Natural killer cell (primary cell): ENCODE data around the gene GRXCR1. TPM values are rescaled to one million over a fixed set of nuclear protein-coding genes. Genes with fewer than 3 reads are reported as not detected.

Experiments used
- ATAC-seq, 3 donors: fragments of 150-1000 bp in 2 of 3; fragments of 200-7000 bp in 1 of 3; cut with Tn5 transposase; 1 replicate in 1 of 3; 2 replicates in 2 of 3; pipeline ENCODE4 v1.10.0; 2021; ENCODE audit warnings: mild to moderate bottlenecking in 2 of 3, moderate library complexity in 2 of 3
- DNase-seq, 2 donors: peaks; one replicate each; pipeline versions ENCODE4 v3.0.0 to v3.0.0-alpha.2; 2013 to 2021; ENCODE audit warnings: mixed read lengths in 1 of 2
- H3K27ac ChIP-seq: one replicate; pipeline ENCODE4 v1.5.1; 2013; ENCODE audit warnings: mild to moderate bottlenecking, low read length
- H3K27me3 ChIP-seq: one replicate; pipeline ENCODE4 v1.6.1; 2013; ENCODE audit warnings: low read length; ENCODE audit not compliant: control insufficient read depth, insufficient read depth
- H3K36me3 ChIP-seq: one replicate; pipeline ENCODE4 v1.6.1; 2013; ENCODE audit warnings: low read length; ENCODE audit not compliant: control insufficient read depth, insufficient read depth
- H3K4me1 ChIP-seq: one replicate; pipeline ENCODE4 v1.6.1; 2013; ENCODE audit warnings: low read length; ENCODE audit not compliant: control insufficient read depth, insufficient read depth
- H3K4me3 ChIP-seq: one replicate; pipeline ENCODE4 v1.5.1; 2013; ENCODE audit warnings: low read length
- H3K9me3 ChIP-seq: one replicate; pipeline ENCODE4 v1.6.1; 2013; ENCODE audit warnings: low read length; ENCODE audit not compliant: control insufficient read depth, insufficient read depth
- H3K27ac Mint-ChIP-seq, 2 donors: one replicate each; pipeline ENCODE4 v1.8.0; 2022; ENCODE audit warnings: mild to moderate bottlenecking in 2 of 2, mixed read lengths in 2 of 2, moderate library complexity in 1 of 2
- H3K27me3 Mint-ChIP-seq, 2 donors: one replicate each; pipeline ENCODE4 v1.8.0; 2022; ENCODE audit warnings: low read depth in 2 of 2, mixed read lengths in 2 of 2
- H3K36me3 Mint-ChIP-seq: one replicate; pipeline ENCODE4 v1.8.0; 2022; ENCODE audit warnings: mixed read lengths
- H3K4me1 Mint-ChIP-seq, 2 donors: one replicate each; pipeline ENCODE4 v1.8.0; 2022; ENCODE audit warnings: mixed read lengths in 2 of 2
- H3K4me3 Mint-ChIP-seq: one replicate; pipeline ENCODE4 v1.8.0; 2022; ENCODE audit warnings: mild to moderate bottlenecking, moderate library complexity, mixed read lengths
- H3K9me3 Mint-ChIP-seq, 2 donors: one replicate each; pipeline ENCODE4 v1.8.0; 2022; ENCODE audit warnings: mixed read lengths in 2 of 2
- WGBS: methylation state at CpG from one replicate; pipeline ENCODE4 v1.1.7; 2013; ENCODE audit warnings: missing lambda C conversion rate; ENCODE audit not compliant: insufficient coverage; 5-methylcytosine and 5-hydroxymethylcytosine counted together
- intact Hi-C: fragments of 100-400 bp; cut with micrococcal nuclease; formaldehyde crosslinking; loops from one replicate; pipeline ENCODE4 v1.14.2; 2022
- total RNA-seq, 4 donors: library from RNA; stranded (reverse); fragments of 120-200 nt in 1 of 4; gene quantifications; one replicate each; pipeline versions ENCODE4 v1.2.3 to v1.2.4, GENCODE V29; 2013 to 2022
- TF ChIP-seq, protein P1 (sequence below): fragments of 200-600 bp; IDR thresholded peaks from one replicate; pipeline ENCODE4 v1.8.0; 2022; ENCODE audit warnings: antibody characterized with exemption

Gene GRXCR1
- total RNA-seq, 3 donors from 2014 or later (not counting 1 experiment from before 2014, with no cell fraction given): not detected

GRCh38 chr4:42855779-42856178 lies 36.7 kb upstream of the GRXCR1 start:
- peaks cover under 1% of the 10 kb centered on the region for H3K36me3 Mint-ChIP-seq
- intact Hi-C loops: no loop called here

DNA sequence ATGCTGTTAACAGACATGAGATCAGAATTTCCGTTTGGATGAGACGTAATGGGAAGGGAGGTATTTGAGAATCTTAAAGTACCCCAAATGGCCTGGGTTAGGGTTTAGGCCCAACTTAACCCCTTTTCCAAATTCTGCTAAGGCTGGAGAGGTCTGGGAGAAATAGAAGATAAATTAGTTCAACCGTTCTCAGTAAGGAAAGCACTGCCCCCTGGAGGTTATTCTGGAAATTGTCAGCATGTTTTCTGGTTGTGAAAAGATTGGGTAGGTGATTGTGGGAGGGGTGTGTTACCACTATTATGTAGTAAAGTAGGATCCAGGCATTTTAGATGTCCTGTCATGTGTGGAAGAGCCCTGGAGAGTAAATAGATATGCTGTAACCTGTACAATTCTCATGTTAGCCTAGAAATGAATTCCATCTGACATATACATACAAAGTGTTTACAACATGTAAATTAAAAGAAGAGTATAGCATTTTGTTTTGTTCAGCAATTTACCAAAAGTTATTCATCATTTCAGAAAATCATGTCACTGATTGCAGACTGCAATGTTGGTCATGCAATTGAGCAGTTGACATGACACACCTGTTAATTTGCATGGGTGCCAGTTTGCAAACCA lies 26.8 kb upstream of the GRXCR1 start:
- TF ChIP-seq, protein P1, sequence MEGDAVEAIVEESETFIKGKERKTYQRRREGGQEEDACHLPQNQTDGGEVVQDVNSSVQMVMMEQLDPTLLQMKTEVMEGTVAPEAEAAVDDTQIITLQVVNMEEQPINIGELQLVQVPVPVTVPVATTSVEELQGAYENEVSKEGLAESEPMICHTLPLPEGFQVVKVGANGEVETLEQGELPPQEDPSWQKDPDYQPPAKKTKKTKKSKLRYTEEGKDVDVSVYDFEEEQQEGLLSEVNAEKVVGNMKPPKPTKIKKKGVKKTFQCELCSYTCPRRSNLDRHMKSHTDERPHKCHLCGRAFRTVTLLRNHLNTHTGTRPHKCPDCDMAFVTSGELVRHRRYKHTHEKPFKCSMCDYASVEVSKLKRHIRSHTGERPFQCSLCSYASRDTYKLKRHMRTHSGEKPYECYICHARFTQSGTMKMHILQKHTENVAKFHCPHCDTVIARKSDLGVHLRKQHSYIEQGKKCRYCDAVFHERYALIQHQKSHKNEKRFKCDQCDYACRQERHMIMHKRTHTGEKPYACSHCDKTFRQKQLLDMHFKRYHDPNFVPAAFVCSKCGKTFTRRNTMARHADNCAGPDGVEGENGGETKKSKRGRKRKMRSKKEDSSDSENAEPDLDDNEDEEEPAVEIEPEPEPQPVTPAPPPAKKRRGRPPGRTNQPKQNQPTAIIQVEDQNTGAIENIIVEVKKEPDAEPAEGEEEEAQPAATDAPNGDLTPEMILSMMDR: peak; percentile 75
- no peaks in the 10 kb centered on the region for H3K9me3 ChIP-seq
- no peak overlapping the region for H3K4me3 ChIP-seq
- H3K27ac Mint-ChIP-seq: no peak overlapping the region
- H3K27me3 ChIP-seq: peaks cover 7% of the 10 kb centered on the region
- no peaks in the 10 kb centered on the region for H3K36me3 ChIP-seq
- intact Hi-C loops: loop anchor here (1.0 to 5.0 kb wide), 2 partner anchors 297 to 583 kb away; no protein-coding TSS in a partner anchor
- H3K4me3 Mint-ChIP-seq: no peak overlapping the region
- H3K36me3 Mint-ChIP-seq: no peaks in the 10 kb centered on the region
- WGBS: 28% methylated on average over 3 of the region's 3 CpGs
- H3K9me3 Mint-ChIP-seq: no peaks in the 10 kb centered on the region
- H3K27ac ChIP-seq: no peak overlapping the region
- DNase-seq (peak in 1 of 2 donors; percentile 71), ATAC-seq (peak in 2 of 3 donors; percentile 50 to 61)
- H3K4me1 Mint-ChIP-seq: peaks cover 0 to 7% of the 10 kb centered on the region in 2 donors
- H3K27me3 Mint-ChIP-seq: peaks cover 3 to 19% of the 10 kb centered on the region in 2 donors
- no peaks in the 10 kb centered on the region for H3K4me1 ChIP-seq

More at GRCh38 chr4:42855779-42856178, 36.7 kb upstream of the GRXCR1 start:
- Histone ChIP-seq H3K4me1 (no peaks in the 10 kb centered on the region), H3K36me3 (no peaks in the 10 kb centered on the region), H3K27me3 (no peaks in the 10 kb centered on the region), H3K9me3 (no peaks in the 10 kb centered on the region), H3K4me3 (no peak overlapping the region), H3K27ac (no peak overlapping the region)
- Mint-ChIP-seq H3K27me3 (peaks cover 17 to 30% of the 10 kb centered on the region in 2 donors), H3K27ac (no peak overlapping the region), H3K9me3 (peaks cover 0 to 2% of the 10 kb centered on the region in 2 donors), H3K4me3 (no peak overlapping the region), H3K4me1 (no peaks in the 10 kb centered on the region)
- TF ChIP-seq, protein P1: no peak
- ATAC-seq (no peak), DNase-seq (no peak)

DNA sequence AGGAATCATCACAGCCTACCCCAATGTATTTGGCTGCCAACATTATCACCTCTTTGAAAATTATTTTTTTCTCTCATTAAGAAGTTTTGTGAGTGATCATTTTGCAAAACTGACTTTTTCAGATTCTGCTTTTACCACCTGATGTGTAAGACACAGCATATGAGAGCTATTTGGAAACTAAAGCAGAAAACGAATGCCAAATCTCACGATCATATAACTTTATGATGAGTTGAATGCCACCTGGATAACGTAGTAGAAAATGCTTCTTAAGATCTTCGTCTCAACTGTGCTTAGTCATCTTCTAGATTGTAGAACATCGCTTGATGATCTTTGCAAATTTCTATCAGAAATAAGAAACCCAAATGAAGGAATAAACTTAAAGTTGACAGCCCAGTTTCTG lies 21.3 kb upstream of the GRXCR1 start:
- DNase-seq (no peak), ATAC-seq (no peak)
- Histone ChIP-seq H3K27me3 (peaks cover 4% of the 10 kb centered on the region), H3K27ac (no peak overlapping the region), H3K4me3 (no peak overlapping the region), H3K4me1 (no peaks in the 10 kb centered on the region), H3K36me3 (no peaks in the 10 kb centered on the region), H3K9me3 (no peaks in the 10 kb centered on the region)
- intact Hi-C loops: no loop called here
- TF ChIP-seq, protein P1: no peak
- Mint-ChIP-seq H3K4me1 (no peaks in the 10 kb centered on the region), H3K4me3 (no peak overlapping the region), H3K9me3 (no peaks in the 10 kb centered on the region), H3K27ac (no peak overlapping the region), H3K27me3 (peaks cover 8 to 40% of the 10 kb centered on the region in 2 donors), H3K36me3 (no peaks in the 10 kb centered on the region)
- 77% methylated on average over 5 of the region's 5 CpGs for WGBS
